HL-60 (cell line): Measurements from ENCODE around the gene NAXE.

Experiments used
- DNase-seq, 2 experiments: peaks; one replicate each; pipeline ENCODE4 v3.0.0-alpha.2; 2010 to 2020; ENCODE audit warnings: low read depth in 1 of 2, low spot score in 1 of 2
- H3K27ac ChIP-seq: fragments of 250-450 bp; sonication (Bioruptor Pico); replicated peaks from 2 replicates; pipeline ENCODE4 v1.5.1; 2020; ENCODE audit warnings: mild to moderate bottlenecking, moderate library complexity
- H3K27me3 ChIP-seq: fragments of 250-450 bp; sonication (Bioruptor Pico); 2 replicates; pipeline ENCODE4 v1.5.1; 2021; ENCODE audit warnings: mild to moderate bottlenecking, moderate library complexity; ENCODE audit not compliant: insufficient read depth, poor library complexity, severe bottlenecking
- H3K4me3 ChIP-seq: replicated peaks from 2 replicates; pipeline ENCODE4 v1.5.1; 2011; ENCODE audit warnings: mild to moderate bottlenecking, control low read depth, low read length; ENCODE audit not compliant: insufficient read depth
- GABPA ChIP-seq: IDR thresholded peaks from 2 replicates; pipeline ENCODE4 v1.6.1; 2012; ENCODE audit warnings: low read depth
- POLR2AphosphoS5 ChIP-seq: IDR thresholded peaks from 2 replicates; pipeline ENCODE4 v1.6.1; 2012; ENCODE audit warnings: low read depth
- SPI1 ChIP-seq: IDR thresholded peaks from 2 replicates; pipeline ENCODE4 v1.6.1; 2012; ENCODE audit warnings: low read depth, mild to moderate bottlenecking, borderline replicate concordance
- TF ChIP-seq, protein P1 (sequence below): IDR thresholded peaks from one replicate; pipeline ENCODE4 v1.5.1; 2011; ENCODE audit warnings: low read length, control low read depth, inconsistent platforms; ENCODE audit not compliant: insufficient read depth
- TF ChIP-seq, protein P2 (sequence below): IDR thresholded peaks from 2 replicates; pipeline ENCODE4 v1.6.1; 2012; ENCODE audit warnings: low read depth; ENCODE audit not compliant: insufficient replicate concordance

The NAXE gene

GRCh38 chr1:156643049-156643777 lies 51.6 kb downstream of the NAXE start:
- Histone ChIP-seq H3K4me3 (no peak overlapping the region), H3K27ac (no peak overlapping the region), H3K27me3 (peaks cover 51% of the 10 kb centered on the region)
- TF ChIP-seq, protein P1, sequence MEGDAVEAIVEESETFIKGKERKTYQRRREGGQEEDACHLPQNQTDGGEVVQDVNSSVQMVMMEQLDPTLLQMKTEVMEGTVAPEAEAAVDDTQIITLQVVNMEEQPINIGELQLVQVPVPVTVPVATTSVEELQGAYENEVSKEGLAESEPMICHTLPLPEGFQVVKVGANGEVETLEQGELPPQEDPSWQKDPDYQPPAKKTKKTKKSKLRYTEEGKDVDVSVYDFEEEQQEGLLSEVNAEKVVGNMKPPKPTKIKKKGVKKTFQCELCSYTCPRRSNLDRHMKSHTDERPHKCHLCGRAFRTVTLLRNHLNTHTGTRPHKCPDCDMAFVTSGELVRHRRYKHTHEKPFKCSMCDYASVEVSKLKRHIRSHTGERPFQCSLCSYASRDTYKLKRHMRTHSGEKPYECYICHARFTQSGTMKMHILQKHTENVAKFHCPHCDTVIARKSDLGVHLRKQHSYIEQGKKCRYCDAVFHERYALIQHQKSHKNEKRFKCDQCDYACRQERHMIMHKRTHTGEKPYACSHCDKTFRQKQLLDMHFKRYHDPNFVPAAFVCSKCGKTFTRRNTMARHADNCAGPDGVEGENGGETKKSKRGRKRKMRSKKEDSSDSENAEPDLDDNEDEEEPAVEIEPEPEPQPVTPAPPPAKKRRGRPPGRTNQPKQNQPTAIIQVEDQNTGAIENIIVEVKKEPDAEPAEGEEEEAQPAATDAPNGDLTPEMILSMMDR, result no peak
- no peak for TF ChIP-seq SPI1
- TF ChIP-seq, protein P2, sequence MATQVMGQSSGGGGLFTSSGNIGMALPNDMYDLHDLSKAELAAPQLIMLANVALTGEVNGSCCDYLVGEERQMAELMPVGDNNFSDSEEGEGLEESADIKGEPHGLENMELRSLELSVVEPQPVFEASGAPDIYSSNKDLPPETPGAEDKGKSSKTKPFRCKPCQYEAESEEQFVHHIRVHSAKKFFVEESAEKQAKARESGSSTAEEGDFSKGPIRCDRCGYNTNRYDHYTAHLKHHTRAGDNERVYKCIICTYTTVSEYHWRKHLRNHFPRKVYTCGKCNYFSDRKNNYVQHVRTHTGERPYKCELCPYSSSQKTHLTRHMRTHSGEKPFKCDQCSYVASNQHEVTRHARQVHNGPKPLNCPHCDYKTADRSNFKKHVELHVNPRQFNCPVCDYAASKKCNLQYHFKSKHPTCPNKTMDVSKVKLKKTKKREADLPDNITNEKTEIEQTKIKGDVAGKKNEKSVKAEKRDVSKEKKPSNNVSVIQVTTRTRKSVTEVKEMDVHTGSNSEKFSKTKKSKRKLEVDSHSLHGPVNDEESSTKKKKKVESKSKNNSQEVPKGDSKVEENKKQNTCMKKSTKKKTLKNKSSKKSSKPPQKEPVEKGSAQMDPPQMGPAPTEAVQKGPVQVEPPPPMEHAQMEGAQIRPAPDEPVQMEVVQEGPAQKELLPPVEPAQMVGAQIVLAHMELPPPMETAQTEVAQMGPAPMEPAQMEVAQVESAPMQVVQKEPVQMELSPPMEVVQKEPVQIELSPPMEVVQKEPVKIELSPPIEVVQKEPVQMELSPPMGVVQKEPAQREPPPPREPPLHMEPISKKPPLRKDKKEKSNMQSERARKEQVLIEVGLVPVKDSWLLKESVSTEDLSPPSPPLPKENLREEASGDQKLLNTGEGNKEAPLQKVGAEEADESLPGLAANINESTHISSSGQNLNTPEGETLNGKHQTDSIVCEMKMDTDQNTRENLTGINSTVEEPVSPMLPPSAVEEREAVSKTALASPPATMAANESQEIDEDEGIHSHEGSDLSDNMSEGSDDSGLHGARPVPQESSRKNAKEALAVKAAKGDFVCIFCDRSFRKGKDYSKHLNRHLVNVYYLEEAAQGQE, result no peak
- DNase-seq, result no peak

- H3K27me3 ChIP-seq, result peaks cover 51% of the 10 kb centered on the region
- no peak overlapping the region for H3K4me3 ChIP-seq
- peak in 1 of 2 experiments; percentile 63 for DNase-seq
- H3K27ac ChIP-seq, result no peak overlapping the region
- TF ChIP-seq GABPA, result peak; percentile 33
- peak; percentile 85 for TF ChIP-seq SPI1
- TF ChIP-seq, protein P1, result no peak
- no peak for TF ChIP-seq POLR2AphosphoS5
These were observed 52.2 kb downstream of the NAXE start for GRCh38 chr1:156643778-156644092.
